Neural cell (in vitro differentiated cells): ENCODE data around the gene NDUFS7.

Experiments
- CTCF ChIP-seq: fragments of 450-650 bp; IDR thresholded peaks from 2 replicates; pipeline ENCODE4 v1.5.1; 2014; ENCODE audit warnings: antibody characterized with exemption, mild to moderate bottlenecking, moderate library complexity; ENCODE audit not compliant: poor library complexity, severe bottlenecking
- RAD21 ChIP-seq: fragments of 450-650 bp; conservative IDR thresholded peaks from 2 replicates; pipeline ENCODE4 v1.6.1; 2014; ENCODE audit warnings: antibody characterized with exemption, mild to moderate bottlenecking, moderate library complexity

- TF ChIP-seq CTCF (no peak), RAD21 (no peak)
These were observed 41.6 kb downstream of the NDUFS7 start for GRCh38 chr19:1425102-1425837.
